Ammon's horn (tissue), 1 donor: Measurements from ENCODE around the gene PAX5.

Source experiments
- DNase-seq: peaks from one replicate; pipeline ENCODE4 v3.0.0-alpha.2; 2016; ENCODE audit warnings: low spot score

PAX5 gene

GRCh38 chr9:36961051-36961450, 73.0 kb downstream of the PAX5 start:
- DNase-seq: no peak

DNA sequence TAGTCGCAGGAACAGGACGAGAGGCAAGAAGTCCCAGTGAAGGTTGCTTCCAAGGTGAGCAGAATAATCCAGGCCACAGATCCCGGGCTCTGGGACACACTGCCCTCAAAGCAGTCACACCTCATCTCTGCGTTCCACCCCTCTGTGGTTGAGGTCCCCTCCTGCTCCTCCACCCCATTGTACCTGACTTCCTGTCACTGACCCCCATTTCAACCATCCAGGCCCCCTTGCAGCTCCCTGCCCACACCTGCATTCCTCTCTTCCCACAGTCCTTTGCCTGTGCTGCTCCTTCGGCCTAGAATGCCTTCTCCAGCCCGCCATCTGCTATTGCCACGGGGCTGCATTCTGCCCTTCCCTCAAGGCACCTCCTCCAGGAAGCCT, 73.5 kb downstream of the PAX5 start:
- DNase-seq: no peak

DNA sequence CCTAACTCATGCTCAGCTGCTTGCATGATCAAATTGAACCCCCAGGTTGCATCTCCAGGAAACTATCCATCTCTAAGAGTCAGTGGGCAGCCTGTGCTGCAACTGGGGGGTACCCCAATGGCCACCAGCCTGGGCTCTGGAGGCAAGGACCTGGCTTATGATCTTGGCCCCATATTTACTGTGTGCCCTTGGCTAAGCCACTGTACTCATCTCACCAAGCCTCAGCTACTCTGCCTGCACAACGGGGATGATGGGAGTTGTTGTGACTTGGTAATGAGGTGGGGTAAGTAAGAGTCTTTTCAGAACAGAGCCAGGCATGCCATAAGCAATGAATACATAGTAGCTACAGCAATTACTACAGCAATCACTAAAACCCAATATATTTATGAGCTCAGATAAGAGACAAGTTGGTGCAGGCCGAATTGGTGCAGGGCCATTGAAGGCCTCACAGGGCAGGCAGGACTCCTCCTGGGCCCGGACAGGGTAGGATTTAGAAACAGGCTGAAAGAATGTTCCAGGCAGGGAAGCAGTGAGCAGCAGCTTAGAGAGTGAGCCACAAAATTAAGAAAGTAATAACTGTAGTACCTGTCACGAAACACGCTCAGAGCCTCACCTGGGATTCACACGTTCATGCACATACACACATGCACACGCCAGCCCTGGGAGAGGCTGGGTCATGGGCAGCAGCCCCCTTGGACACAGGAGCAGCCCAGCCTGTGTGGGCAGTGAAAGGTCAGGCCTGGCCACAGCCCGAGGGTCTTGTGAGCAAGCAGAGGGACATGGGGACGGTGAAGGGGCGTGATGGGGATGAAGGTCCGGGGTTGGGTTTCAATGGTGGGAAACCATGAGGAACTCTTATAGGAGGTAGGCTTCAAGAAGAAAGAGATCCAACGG, 74.1 kb downstream of the PAX5 start:
- no peak for DNase-seq

DNA sequence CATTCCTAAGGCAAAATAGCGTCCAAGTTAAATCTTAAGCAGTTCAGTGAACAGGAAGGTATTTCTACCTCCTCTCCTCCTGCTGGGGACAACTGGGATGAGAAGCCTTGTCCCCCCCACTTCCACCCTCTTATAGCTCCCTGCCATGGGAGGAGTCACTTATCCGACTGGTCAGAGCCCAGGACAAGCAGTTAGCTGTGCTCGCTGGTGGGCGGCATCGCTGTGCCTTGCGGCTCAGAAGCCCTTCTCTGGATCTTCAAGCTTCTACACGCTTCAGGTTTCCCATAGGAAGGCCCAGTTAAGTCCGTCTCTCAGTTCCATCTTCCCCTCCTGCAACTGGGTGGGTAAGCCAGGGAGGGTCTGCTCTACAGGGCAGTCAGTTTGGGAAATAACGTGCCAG, 77.2 kb downstream of the PAX5 start:
- DNase-seq: no peak

DNA sequence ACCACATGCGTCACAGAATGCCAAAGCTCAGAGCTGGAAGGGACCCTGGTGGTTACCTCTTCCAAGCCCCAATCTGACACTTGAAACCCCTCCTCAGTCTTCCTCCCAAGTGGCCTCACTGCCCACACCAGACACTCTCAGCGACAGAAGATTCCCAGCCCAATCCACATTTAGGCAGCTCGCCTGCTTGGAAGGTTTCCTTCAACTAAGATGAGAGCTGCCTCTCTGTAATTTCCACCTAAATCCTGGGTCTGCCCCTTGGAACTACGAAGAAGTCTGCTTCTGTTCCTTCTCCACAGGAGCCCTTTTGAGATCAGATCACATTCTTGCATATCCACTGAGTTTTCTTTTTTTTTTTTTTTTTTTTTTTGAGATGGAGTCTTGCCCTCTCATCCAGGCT, 83.7 kb downstream of the PAX5 start:
- DNase-seq: no peak

GRCh38 chr9:36949466-36949865, 84.6 kb downstream of the PAX5 start:
- DNase-seq: no peak

DNA sequence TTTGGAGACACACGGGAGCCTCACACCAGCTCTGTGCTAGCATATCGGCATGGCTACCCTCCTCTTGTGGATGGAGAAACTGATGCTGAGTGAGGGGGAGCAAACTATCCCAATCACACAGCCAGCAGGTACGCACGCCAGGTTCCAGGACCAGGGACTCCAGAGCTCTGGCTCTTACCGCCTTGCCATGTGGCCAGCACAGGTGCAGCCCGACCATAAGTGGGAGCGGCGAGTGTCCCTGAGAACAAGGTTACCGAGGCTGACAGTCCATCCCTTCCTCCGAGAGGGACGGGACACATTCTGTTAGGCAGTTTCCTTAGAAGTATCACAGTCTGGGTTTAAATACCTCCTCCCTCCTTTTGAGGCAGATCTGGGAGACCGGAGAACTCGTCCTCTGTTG, 86.0 kb downstream of the PAX5 start:
- DNase-seq: no peak

DNA sequence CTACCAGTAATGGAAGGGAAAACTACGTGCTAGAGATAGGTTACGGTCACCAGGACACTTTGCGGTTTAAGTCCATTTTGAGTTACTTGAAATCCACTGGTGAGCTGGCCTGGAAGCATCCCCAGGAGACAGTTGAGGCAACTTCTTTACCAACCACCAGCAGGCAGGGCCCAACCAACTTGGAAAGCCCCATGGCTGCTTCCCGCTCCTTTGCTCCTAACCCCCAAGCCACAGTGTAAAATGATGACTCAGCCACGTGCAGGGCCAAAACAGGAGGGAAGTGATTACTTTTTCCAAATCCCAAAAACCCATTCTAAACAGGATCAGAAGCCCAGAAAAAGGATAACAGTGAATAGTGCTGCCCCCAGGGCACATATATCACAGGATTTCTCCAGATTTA, 87.4 kb downstream of the PAX5 start:
- DNase-seq: no peak

- no peak for DNase-seq
These were observed 88.1 kb downstream of the PAX5 start for GRCh38 chr9:36945999-36946398.

DNA sequence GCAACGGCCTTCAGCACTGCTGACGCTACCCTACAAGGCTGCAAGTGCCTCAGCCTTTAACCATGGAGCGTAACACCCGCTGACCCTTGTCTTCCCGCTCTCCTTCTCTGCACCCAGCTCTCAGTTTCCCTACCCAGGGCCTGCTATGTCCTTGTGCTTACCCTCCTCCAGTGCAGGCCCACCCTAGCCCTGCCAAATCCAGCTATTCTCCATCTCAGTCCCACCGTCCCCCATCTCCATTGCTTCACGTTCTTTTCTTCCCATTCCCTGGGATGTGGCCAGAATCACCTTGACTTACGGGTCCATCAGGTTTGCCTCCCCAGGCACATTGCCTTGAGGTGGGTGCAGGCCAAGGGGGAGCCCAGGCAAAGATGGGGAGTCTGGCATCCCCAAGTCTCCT, 91.2 kb downstream of the PAX5 start:
- no peak for DNase-seq

GRCh38 chr9:36941441-36941840, 92.6 kb downstream of the PAX5 start:
- DNase-seq: no peak

- DNase-seq: no peak
These were observed 93.2 kb downstream of the PAX5 start for GRCh38 chr9:36940881-36941280.

DNA sequence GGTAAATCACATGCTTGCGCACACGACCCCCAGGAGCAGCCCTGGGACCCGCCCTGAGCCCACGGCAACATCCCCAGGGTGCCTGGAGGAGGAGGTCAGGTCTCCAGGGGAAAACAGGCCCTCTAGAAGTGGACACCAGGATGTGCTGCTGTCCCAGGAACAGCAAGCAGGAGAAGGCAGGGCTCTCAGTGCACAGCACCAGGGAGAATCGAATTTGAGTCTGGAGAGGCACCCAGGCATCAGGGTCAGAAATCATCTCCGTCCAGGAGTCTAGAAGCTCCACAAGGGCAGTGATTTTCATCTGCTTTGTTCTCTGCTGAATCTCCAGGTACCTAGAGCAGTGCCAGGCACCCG, 93.6 kb downstream of the PAX5 start:
- DNase-seq: no peak

DNA sequence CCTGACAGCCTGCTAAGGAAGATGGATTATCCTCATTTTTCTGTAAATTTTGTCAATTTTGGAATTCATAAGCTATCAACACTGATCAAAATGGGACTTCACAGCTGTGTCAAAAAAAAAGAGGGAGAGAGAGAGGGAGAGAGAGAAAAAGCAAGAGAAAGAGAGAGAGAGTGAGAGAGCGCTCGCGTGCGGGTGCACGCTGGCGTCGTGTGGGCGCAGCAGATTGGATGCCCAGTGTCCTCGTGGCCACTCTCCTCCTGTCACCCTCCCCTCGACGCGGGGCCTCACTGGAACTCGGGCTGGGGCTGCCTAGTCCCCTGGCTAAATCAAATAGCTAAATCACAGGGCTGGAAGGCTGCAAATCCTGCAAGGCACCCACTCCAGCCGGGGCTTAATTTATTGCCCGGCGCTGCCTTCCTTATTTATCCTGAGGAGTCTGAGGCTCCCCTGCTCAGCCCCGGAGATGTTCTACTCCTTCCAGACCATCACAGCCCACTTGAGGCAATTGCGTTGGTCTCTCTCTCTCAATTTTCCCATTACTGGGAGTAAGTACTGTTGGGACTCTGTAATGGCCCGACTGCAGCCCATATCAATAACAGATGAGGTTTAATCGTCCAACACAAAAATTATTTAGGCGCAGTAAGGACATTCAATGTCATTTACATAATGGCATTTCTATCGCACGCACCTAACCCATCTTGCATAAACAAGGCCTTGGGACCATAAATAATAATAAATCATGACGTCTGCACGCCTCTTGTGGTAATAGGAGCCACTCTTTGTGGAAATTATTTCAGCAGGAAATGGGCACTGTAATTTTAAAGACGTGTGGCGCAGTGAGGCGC, 94.2 kb downstream of the PAX5 start:
- no peak for DNase-seq

GRCh38 chr9:36939214-36939613, 94.9 kb downstream of the PAX5 start:
- DNase-seq: no peak

DNA sequence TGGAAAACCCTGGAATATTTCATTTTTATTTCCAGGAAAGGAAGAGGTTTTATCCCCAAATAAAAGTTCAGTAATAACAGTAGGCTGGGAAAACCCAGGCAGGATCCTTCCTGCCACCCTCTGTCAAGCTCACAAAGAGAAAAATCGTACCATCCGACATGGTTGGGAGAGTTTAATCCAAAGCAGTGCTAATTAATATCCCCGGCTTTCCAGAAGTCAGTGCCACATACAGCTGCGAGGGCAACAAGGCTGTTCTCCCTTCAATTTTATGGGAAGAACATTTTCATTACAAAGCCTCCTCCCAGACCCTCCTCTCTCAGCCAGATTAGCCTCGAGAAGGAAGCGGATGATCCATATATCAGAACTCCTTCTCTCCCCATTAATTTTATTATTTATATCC, 95.5 kb downstream of the PAX5 start:
- DNase-seq: no peak

GRCh38 chr9:36937951-36938350, 96.1 kb downstream of the PAX5 start:
- DNase-seq: no peak

DNA sequence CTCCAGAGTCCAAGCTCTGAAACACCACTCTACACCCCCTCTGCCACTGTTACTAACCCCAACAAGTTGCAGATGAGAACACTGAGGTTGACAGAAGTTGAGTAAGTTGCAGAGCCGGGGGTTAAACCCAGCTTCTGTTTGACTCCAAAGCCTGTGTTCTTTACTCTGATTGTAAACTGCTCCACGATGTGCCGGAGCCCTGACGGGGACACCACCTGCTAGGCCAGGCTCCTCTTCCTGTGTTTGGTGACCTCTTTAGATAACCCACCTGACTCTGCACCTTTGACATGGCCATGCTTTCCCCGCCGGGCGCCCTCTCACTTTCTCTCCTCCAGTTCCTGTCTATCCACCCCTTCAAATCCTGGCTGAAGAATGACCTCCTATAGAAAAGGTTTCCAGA, 96.7 kb downstream of the PAX5 start:
- no peak for DNase-seq

GRCh38 chr9:36936498-36936831, 97.6 kb downstream of the PAX5 start:
- DNase-seq: no peak

DNA sequence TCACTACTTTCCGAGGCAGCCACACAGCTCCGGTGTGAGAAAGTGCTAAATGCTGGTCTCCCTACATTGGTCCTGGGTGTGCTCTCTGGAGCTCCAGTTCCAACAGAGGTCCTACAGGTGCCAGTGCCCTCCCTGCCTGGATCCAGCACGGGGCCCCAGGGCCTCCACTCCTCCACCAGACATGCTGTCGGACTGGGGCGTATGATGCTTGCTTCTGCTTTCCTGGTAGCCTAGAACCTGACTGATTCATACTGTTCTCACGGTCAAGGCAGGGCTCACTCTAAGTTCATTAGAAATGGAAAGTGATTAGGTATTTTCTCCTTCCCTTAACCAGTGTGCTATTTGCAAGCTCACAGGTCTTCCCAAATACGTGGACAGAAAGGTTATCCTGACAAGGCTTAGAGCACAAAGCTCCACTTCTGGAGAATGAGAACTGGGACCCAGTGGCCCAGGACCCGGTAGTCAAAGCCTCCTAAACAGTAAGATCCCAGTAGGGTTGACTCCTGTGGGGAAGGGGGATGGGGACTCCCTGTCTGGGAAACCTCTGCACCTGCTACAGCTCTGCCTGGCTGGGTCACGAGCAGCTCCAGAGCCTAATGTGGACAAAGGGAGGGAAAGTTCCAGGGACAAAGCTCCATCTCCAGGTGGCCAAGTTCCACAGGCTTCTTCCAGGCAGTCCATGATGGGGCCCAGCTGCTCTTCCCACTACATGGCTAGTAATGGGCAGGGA, 98.1 kb downstream of the PAX5 start:
- DNase-seq: no peak

DNA sequence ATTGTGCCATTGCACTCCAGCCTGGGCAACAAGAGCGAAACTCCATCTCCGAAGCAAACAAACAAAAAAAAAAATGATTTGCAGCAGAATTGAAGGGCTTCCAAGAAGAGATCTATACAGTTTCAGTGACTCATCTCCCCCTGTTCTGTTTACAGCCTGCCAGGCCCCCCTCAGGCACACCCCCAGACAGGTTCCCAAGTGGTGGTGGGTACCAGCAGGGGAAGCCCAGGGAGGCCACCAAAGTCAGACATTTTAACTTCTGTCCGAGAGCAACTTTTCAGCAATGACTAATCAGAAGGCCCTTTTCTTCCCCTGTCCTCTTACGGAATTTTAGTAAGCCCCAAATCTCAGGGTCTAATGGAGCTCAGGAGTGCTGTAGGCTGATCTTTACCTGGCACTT, 98.7 kb downstream of the PAX5 start:
- DNase-seq: no peak

GRCh38 chr9:36934478-36935065, 99.5 kb downstream of the PAX5 start:
- DNase-seq: no peak
